ENCODE measurements around the gene CTDSP1. TPM values are rescaled to one million over a fixed set of nuclear protein-coding genes. Genes with fewer than 3 reads are reported as not detected.

The CTDSP1 gene
- total and polyA plus RNA-seq, 2 donors (not counting 1 experiment from before 2014, with no cell fraction given), result 99.8 to 207 TPM

DNA sequence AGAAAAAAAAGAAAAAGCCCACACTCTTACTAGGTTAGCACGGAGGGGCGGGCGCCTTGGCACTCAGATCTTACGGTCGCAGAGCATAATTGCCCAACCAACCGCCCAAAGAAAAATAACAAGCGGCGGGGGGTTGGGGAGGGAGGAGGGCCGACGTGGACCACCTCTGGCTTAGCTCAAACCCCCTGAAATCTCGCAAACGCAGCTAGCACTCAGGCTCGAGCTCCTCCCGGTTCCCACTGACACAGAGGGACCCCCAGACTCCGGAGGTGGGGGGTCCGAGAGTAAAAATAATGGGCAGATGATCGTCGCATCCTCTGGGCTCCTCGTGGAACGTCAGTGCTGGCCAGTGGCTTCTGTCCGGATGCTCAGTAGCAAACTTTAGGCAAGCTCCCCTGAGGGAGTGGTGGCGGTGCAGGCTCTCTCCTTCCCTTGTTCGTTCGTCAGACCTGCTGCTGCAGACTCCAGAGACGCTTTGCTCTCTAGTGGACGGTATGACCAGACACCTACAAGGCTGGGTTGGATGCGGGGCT is 31.0 kb upstream of the CTDSP1 start:
- Histone ChIP-seq H3K4me2 (replicated peaks; ENCODE audit: low read depth, low read length, poor library complexity, severe bottlenecking) (peak overlapping the region; percentile 91), H3K4me1 (ENCODE audit: control insufficient read depth in 2 of 2, insufficient read depth in 2 of 2, low read length in 2 of 2) (peaks cover 19 to 41% of the 10 kb centered on the region in 2 donors), H3K9me3 (ENCODE audit: control extremely low read depth in 1 of 3, control insufficient read depth in 2 of 3, insufficient read depth in 1 of 3, low read length in 2 of 3) (peaks cover 0 to 10% (median 2%) of the 10 kb centered on the region in 3 donors), H3K9ac (ENCODE audit: low read length) (peak overlapping the region; percentile 84), H3K27me3 (replicated peaks in 1 of 4; ENCODE audit: control extremely low read depth in 1 of 4, control insufficient read depth in 3 of 4, insufficient read depth in 4 of 4, low read length in 3 of 4) (no peaks in the 10 kb centered on the region), H3K36me3 (replicated peaks in 1 of 2; ENCODE audit: control extremely low read depth in 1 of 2, control insufficient read depth in 1 of 2, extremely low read depth in 1 of 2, insufficient read depth in 2 of 2, low read length in 1 of 2) (no peaks in the 10 kb centered on the region), H3K4me3 (ENCODE audit: control extremely low read depth in 1 of 5, extremely low read depth in 1 of 5, insufficient read depth in 1 of 5, low read depth in 2 of 5, low read length in 4 of 5) (peak overlapping the region in 4 of 5 experiments; percentile 25 to 83 (median 71)), H2AFZ (ENCODE audit: insufficient read depth, low read depth, low read length, poor library complexity, severe bottlenecking) (peak overlapping the region; percentile 96), H3K79me2 (ENCODE audit: control insufficient read depth, insufficient read depth, low read length) (no peaks in the 10 kb centered on the region), H3K27ac (ENCODE audit: low read length in 2 of 2) (no peak overlapping the region), H4K20me1 (ENCODE audit: control insufficient read depth, insufficient read depth, low read length, poor library complexity, severe bottlenecking) (no peaks in the 10 kb centered on the region)
- H3K27ac Mint-ChIP-seq, result peak overlapping the region; percentile 85
- no peak for TF ChIP-seq EZH2 (IDR thresholded peaks at IDR 0.05; ENCODE audit: borderline replicate concordance, insufficient read depth, low read depth, low read length, poor library complexity, severe bottlenecking)
- 31% methylated on average over 16 of the region's 27 CpGs for WGBS (ENCODE audit: insufficient coverage)
- ATAC-seq (ENCODE audit: low read depth) (no peak), DNase-seq (no peak)
- CTCF ChIA-PET, result interaction anchor here (1.2 to 2.5 kb wide), 2 partner anchors 12 to 27 kb away, joined by 4 to 6 read pairs; partner anchors contain the start of gene CATIP
- POLR2A ChIA-PET, result interaction anchor here (0.7 to 1.0 kb wide), 2 partner anchors 27 to 37 kb away, joined by 3 read pairs; no protein-coding TSS in a partner anchor
- H3K27me3 Mint-ChIP-seq, result no peaks in the 10 kb centered on the region
- H3K4me1 Mint-ChIP-seq, result peaks cover 28% of the 10 kb centered on the region
- H3K4me3 Mint-ChIP-seq, result peak overlapping the region; percentile 81
- H3K9me3 Mint-ChIP-seq (ENCODE audit: insufficient read depth), result no peaks in the 10 kb centered on the region
- intact Hi-C loops (cut with micrococcal nuclease), result no loop called here

DNA sequence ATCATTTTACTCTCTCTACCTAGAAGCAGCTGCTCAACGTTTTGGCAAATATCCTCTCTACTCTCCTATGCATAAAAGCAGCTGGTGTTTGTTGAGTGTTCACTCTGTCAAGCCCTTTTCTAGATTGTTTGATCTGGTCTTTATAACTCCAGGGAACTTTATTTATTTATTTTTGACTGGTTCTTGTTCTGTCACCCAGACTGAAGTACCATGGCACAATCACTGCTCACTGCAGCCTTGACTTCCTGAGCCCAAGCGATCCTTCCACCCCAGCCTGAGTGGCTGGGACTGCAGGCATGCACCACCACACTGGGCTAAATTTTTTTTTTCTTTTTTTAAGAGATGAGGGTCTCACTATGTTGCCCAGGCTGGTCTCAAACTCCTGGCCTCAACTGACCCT is 30.3 kb upstream of the CTDSP1 start:
- H3K27ac Mint-ChIP-seq, result peak overlapping the region; percentile 63
- H3K4me2 ChIP-seq (replicated peaks; ENCODE audit: low read depth, low read length, poor library complexity, severe bottlenecking), result no peak overlapping the region
- peak overlapping the region; percentile 9 for H2AFZ ChIP-seq (ENCODE audit: insufficient read depth, low read depth, low read length, poor library complexity, severe bottlenecking)
- H3K27me3 Mint-ChIP-seq, result no peaks in the 10 kb centered on the region
- ATAC-seq (ENCODE audit: low read depth), result no peak
- H3K4me1 ChIP-seq (ENCODE audit: control insufficient read depth in 2 of 2, insufficient read depth in 2 of 2, low read length in 2 of 2), result peaks cover 19 to 41% of the 10 kb centered on the region in 2 donors
- H3K9ac ChIP-seq (ENCODE audit: low read length), result no peak overlapping the region
- no peaks in the 10 kb centered on the region for H3K27me3 ChIP-seq (replicated peaks in 1 of 4; ENCODE audit: control extremely low read depth in 1 of 4, control insufficient read depth in 3 of 4, insufficient read depth in 4 of 4, low read length in 3 of 4)
- no peak for DNase-seq
- no peak for TF ChIP-seq EZH2 (IDR thresholded peaks at IDR 0.05; ENCODE audit: borderline replicate concordance, insufficient read depth, low read depth, low read length, poor library complexity, severe bottlenecking)
- TF ChIP-seq, protein P1, sequence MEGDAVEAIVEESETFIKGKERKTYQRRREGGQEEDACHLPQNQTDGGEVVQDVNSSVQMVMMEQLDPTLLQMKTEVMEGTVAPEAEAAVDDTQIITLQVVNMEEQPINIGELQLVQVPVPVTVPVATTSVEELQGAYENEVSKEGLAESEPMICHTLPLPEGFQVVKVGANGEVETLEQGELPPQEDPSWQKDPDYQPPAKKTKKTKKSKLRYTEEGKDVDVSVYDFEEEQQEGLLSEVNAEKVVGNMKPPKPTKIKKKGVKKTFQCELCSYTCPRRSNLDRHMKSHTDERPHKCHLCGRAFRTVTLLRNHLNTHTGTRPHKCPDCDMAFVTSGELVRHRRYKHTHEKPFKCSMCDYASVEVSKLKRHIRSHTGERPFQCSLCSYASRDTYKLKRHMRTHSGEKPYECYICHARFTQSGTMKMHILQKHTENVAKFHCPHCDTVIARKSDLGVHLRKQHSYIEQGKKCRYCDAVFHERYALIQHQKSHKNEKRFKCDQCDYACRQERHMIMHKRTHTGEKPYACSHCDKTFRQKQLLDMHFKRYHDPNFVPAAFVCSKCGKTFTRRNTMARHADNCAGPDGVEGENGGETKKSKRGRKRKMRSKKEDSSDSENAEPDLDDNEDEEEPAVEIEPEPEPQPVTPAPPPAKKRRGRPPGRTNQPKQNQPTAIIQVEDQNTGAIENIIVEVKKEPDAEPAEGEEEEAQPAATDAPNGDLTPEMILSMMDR (IDR thresholded peaks at IDR 0.05), result no peak
- peak overlapping the region in 1 of 5 experiments; percentile 41 for H3K4me3 ChIP-seq (ENCODE audit: control extremely low read depth in 1 of 5, extremely low read depth in 1 of 5, insufficient read depth in 1 of 5, low read depth in 2 of 5, low read length in 4 of 5)
- H3K27ac ChIP-seq (ENCODE audit: low read length in 2 of 2), result no peak overlapping the region
- H3K36me3 ChIP-seq (replicated peaks in 1 of 2; ENCODE audit: control extremely low read depth in 1 of 2, control insufficient read depth in 1 of 2, extremely low read depth in 1 of 2, insufficient read depth in 2 of 2, low read length in 1 of 2), result no peaks in the 10 kb centered on the region
- no CpG with 5 or more reads among the region's 2 CpGs for WGBS (ENCODE audit: insufficient coverage)
- H3K4me1 Mint-ChIP-seq, result peaks cover 28% of the 10 kb centered on the region
- peaks cover 0 to 10% (median 2%) of the 10 kb centered on the region in 3 donors for H3K9me3 ChIP-seq (ENCODE audit: control extremely low read depth in 1 of 3, control insufficient read depth in 2 of 3, insufficient read depth in 1 of 3, low read length in 2 of 3)
- intact Hi-C loops (cut with micrococcal nuclease), result no loop called here
- CTCF ChIA-PET, result interaction anchor here (0.6 to 2.5 kb wide), 4 partner anchors 13 to 160 kb away, joined by 3 to 11 read pairs (median 5); partner anchors contain the start of gene CATIP
- no peaks in the 10 kb centered on the region for H3K9me3 Mint-ChIP-seq (ENCODE audit: insufficient read depth)
- no peaks in the 10 kb centered on the region for H4K20me1 ChIP-seq (ENCODE audit: control insufficient read depth, insufficient read depth, low read length, poor library complexity, severe bottlenecking)
- POLR2A ChIA-PET, result interaction anchor here (1.0 kb wide), 1 partner anchor 37 kb away, joined by 3 read pairs; no protein-coding TSS in a partner anchor
- H3K79me2 ChIP-seq (ENCODE audit: control insufficient read depth, insufficient read depth, low read length), result no peaks in the 10 kb centered on the region
- peak overlapping the region; percentile 35 for H3K4me3 Mint-ChIP-seq

Measured in B cell (primary cell).